Stomach (tissue), 4 donors: ENCODE results near the gene ZBED4.

ENCODE experiments used
- CTCF ChIP-seq, 7 experiments: fragments of 450-650 bp in 4 of 7; fragments of 200-600 bp in 3 of 7; sonication (generic) in 3 of 7; IDR thresholded peaks; one replicate each; pipeline ENCODE4 v1.5.1; 2016 to 2019; ENCODE audit warnings: antibody characterized with exemption in 7 of 7, control low read depth in 2 of 7, mild to moderate bottlenecking in 1 of 7
- POLR2A ChIP-seq, 4 donors: fragments of 450-650 bp; IDR thresholded peaks; one replicate each; pipeline ENCODE4 v1.6.1; 2016; ENCODE audit warnings: antibody characterized with exemption in 4 of 4, control low read depth in 2 of 4, mild to moderate bottlenecking in 1 of 4, moderate library complexity in 1 of 4

- no peak for TF ChIP-seq CTCF (IDR thresholded peaks at IDR 0.05)
- no peak for TF ChIP-seq POLR2A (IDR thresholded peaks at IDR 0.05)
Measured at GRCh38 chr22:49873228-49873940, 19.7 kb downstream of the ZBED4 start.
